Skeletal muscle satellite cell (primary cell): ENCODE results near the gene SWT1.

Source experiments
- H3K27me3 ChIP-seq: 2 replicates; pipeline ENCODE4 v1.7.0; 2013; ENCODE audit warnings: low read length; ENCODE audit not compliant: control insufficient read depth, insufficient read depth
- H3K36me3 ChIP-seq: 2 replicates; pipeline ENCODE4 v1.7.0; 2013; ENCODE audit warnings: mild to moderate bottlenecking, control low read depth, low read length; ENCODE audit not compliant: insufficient read depth
- H3K4me1 ChIP-seq: 2 replicates; pipeline ENCODE4 v1.7.0; 2013; ENCODE audit warnings: low read length; ENCODE audit not compliant: control insufficient read depth, insufficient read depth
- H3K4me2 ChIP-seq: 2 replicates; pipeline ENCODE4 v1.7.0; 2013; ENCODE audit warnings: mild to moderate bottlenecking, low read length
- H3K4me3 ChIP-seq: 2 replicates; pipeline ENCODE4 v1.7.0; 2013; ENCODE audit warnings: low read length
- H3K9ac ChIP-seq: 2 replicates; pipeline ENCODE4 v1.7.0; 2013; ENCODE audit warnings: mild to moderate bottlenecking, low read depth, low read length, moderate library complexity
- H3K9me3 ChIP-seq: replicated peaks from 2 replicates; pipeline ENCODE4 v1.7.0; 2013; ENCODE audit warnings: mild to moderate bottlenecking, control low read depth, low read length

The SWT1 gene

DNA sequence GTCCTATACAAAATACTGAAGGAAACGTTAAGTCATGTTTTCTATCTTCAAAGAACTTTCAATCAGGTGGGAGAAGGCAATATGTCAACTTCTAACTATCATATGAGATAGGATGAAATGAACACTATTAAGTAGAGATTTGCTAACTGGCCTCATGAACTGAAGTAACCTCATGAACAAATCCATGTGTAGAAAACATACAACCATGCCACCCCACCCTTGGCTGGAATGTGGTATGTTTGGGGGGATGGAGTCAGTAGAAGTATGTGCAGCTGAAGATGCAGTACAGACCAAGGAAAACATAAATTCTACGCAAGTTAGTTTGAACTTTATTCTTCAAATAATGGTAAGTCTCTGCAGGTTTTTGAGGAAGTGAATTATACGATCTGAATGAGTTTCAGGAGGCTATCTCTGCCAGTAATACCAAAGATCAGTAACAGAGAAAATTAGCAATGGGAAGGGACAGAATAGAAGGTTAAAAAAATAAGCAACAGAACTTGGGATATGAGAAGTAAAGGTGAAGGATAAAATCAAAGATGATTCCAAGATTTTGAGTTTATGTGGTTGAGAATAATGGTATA lies 4.7 kb upstream of the SWT1 start:
- Histone ChIP-seq H3K4me3 (no peak overlapping the region), H3K27me3 (no peaks in the 10 kb centered on the region), H3K9me3 (no peaks in the 10 kb centered on the region), H3K4me1 (peaks cover 8% of the 10 kb centered on the region), H3K36me3 (peaks cover 4% of the 10 kb centered on the region), H3K9ac (no peak overlapping the region), H3K4me2 (no peak overlapping the region)

DNA sequence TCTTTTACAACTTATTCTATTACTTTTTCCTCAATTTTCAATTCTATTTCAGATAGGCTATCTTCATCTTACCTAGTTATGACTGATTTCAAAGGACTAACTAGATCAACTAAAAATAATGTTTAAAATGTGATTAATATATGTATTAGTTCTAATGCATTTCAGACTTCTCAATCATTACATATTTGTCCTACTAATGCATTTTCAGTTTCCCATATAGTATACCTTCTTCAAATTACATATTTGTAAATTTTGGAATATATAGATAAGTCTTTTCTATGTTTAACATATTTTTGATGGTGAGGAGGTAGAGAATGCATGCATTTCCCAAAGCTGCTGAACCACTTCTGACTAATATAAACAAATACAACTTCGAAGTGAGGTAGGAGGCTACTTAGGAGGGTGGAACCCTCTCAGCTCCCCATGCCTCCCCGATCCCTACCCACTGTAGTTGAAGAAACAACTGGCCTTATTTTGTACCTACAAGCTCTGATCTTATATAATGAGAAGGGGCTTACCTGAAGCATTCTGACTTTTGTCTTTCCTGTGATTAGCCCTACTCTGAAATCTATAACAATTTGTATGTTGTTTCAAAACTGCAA lies 2.0 kb upstream of the SWT1 start:
- H3K4me3 ChIP-seq = peak overlapping the region; percentile 82
- peak overlapping the region; percentile 95 for H3K4me2 ChIP-seq

DNA sequence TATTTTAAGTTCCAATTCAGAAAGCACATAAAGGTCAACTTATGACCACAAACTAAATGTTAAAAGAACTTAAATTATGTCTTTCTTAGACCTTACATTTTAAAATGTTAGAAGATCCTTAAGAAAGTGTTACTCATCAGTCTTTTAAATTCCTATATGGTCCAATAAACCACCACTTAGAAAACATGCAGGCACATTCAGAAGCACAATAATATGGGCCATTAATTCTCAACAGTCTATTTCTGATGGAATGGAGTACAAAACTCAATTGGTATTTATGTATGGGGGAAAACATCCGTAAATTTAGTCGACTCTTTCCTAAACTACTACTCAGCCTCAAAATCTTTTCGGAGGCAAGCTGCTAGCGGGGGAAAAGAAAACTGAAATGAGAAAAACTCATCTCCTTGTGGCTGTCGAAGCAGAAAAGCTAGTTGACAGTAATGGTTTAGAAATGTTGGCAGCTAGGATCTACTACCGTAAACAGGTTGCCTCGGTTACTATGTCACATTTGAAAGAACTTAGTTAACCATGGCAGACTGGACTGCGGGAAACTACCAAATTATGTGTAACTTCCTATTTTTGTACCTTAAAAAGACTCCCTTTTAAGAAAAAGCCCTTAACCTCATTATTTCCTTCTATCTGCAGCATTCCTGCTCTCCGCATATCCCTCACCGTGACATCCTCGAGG lies 1.2 kb upstream of the SWT1 start:
- Histone ChIP-seq H3K4me1 (peaks cover 20% of the 10 kb centered on the region), H3K36me3 (no peaks in the 10 kb centered on the region), H3K4me3 (peak overlapping the region; percentile 82), H3K9ac (peak overlapping the region; percentile 90), H3K4me2 (peak overlapping the region; percentile 95), H3K9me3 (no peaks in the 10 kb centered on the region), H3K27me3 (no peaks in the 10 kb centered on the region)

More for the DNA sequence above, 2.0 kb upstream of the SWT1 start:
- Histone ChIP-seq H3K9me3 (no peaks in the 10 kb centered on the region), H3K36me3 (no peaks in the 10 kb centered on the region), H3K9ac (peak overlapping the region; percentile 90), H3K4me1 (peaks cover 18% of the 10 kb centered on the region), H3K27me3 (no peaks in the 10 kb centered on the region)

DNA sequence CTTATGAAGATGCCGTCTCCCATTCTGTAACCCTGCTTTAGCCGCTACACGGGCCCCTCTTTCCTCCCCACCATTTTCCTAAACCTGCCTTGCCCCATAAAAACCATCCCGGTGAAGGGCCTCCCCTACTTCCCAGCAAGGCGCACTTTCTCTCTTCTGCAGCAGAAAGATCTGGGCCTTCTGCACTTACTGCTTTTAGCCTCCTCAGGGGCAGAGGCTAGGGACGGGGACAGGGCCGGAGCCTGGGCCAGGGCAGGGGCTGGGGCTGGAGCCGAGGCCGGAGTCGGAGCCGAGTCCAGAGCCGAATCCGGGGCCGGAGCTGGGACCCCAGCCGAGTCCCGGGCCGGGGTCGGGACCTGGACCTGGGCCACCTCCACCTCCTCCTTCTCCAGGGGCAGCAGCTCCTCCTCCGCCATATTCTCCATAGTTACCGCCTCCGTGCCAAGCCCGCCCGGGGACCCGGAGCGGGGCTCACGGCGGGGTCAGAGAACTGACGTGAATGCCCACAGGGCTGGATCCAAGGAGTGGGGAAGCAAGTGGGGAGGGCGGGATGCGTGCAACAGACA lies 596 bp upstream of the SWT1 start:
- peak overlapping the region; percentile 95 for H3K4me2 ChIP-seq
- H3K9ac ChIP-seq = peak overlapping the region; percentile 90
- no peaks in the 10 kb centered on the region for H3K9me3 ChIP-seq
- no peaks in the 10 kb centered on the region for H3K27me3 ChIP-seq
- peaks cover 2% of the 10 kb centered on the region for H3K36me3 ChIP-seq
- peaks cover 20% of the 10 kb centered on the region for H3K4me1 ChIP-seq
- H3K4me3 ChIP-seq = peak overlapping the region; percentile 82

DNA sequence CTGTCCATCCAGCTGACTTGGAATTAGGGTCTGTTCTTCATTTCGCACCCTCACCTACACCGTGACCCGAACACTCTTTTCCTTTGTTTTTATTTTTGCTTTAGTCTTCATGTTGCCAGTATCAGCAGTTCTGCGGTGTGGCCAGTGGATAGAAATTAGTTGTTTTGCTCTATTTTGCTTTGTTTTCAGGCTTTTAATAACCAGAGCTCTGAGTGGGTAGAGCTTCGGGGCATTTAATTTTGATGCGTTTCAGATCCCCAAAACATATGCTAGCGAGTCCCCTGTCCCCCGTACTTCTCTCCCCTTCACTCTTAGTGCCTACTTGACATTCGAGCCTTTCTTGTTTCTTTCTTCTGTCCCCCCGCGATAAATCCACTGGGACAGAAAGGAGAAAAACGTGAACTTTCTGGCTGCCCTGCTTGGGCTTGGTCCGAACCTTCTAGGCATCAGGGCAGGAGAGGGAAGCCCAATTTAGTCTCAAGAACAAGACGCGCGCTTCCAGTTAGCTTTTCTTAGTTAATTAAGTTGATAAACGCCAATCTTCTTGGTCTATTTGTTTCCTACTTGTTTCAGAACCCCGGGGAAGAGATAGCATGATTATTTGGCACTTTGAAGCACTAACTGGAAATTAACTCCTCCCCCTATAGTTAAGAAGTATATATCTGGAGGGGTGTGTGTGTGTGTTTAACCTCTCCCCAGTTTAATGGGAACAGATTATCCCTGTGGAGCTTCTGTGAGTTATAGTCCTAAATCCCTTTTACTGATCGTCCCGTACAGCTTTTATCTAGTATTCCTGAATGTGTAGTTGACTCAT lies 839 bp downstream of the SWT1 start:
- Histone ChIP-seq H3K4me2 (peak overlapping the region; percentile 95), H3K9me3 (no peaks in the 10 kb centered on the region), H3K27me3 (no peaks in the 10 kb centered on the region), H3K4me1 (peaks cover 20% of the 10 kb centered on the region), H3K4me3 (peak overlapping the region; percentile 82), H3K9ac (peak overlapping the region; percentile 90), H3K36me3 (peaks cover 2% of the 10 kb centered on the region)

DNA sequence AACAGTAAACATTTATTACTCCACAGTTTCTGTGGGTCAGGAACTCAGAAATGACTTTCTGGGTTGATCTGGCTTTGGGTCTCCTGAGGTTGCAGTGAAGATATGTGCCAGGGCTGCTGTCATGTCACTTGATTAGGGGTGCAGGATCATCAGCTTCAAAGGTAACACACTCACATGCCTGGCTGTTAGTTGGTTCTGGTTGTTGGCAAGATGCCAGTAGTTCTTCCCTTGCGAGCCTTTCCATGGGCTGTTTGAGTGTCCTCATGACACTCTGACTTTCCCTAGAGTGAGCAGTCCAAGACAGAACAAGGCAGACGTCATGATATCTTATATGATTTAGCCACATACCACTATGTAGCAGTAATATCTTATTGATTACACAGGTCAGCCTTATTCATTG lies 1.8 kb downstream of the SWT1 start:
- H3K36me3 ChIP-seq = peaks cover 2% of the 10 kb centered on the region
- peaks cover 20% of the 10 kb centered on the region for H3K4me1 ChIP-seq
- H3K9me3 ChIP-seq = no peaks in the 10 kb centered on the region
- H3K9ac ChIP-seq = no peak overlapping the region
- H3K27me3 ChIP-seq = no peaks in the 10 kb centered on the region
- no peak overlapping the region for H3K4me3 ChIP-seq
- H3K4me2 ChIP-seq = peak overlapping the region; percentile 95

DNA sequence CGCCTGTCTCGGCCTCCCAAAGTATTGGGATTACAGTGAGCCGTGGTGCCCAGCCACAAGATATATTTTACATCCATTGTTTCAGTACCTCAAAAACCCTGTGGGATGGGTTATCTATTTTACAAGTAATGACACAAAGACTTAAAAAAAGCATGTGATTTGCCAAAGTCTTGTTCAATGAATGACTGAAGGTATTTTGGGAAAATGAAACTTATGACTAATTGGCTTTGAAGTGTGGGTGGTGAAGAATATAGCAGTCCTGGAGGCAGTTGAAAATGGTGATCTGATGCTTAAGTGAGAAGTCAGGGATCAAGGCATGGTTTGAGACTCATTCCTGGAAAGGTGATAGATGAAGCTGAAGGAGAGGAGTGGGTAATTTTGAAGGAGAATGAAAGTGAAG lies 3.0 kb downstream of the SWT1 start:
- H3K4me1 ChIP-seq = peaks cover 20% of the 10 kb centered on the region
- peaks cover 2% of the 10 kb centered on the region for H3K36me3 ChIP-seq
- H3K9me3 ChIP-seq = no peaks in the 10 kb centered on the region
- H3K4me3 ChIP-seq = no peak overlapping the region
- no peak overlapping the region for H3K9ac ChIP-seq
- H3K27me3 ChIP-seq = no peaks in the 10 kb centered on the region
- no peak overlapping the region for H3K4me2 ChIP-seq

DNA sequence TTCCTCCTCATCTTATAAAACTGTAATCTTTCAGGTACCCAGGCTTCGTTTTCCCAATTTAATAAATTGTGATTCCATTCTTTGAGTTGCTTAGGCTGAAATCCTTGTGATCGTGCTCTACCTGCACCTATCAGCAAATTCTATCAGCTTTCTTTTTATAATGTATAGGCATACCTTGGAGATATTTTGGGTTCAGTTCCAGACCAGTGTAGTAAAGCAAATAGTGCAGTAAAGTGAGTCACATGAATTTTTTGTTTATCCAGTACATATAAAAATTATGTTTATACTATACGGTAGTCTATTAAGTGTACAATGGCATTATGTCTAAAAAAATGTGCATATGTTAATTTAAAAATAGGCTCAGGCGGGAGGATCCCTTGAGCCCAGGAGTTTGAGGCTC lies 5.5 kb downstream of the SWT1 start:
- peaks cover 2% of the 10 kb centered on the region for H3K36me3 ChIP-seq
- peaks cover 12% of the 10 kb centered on the region for H3K4me1 ChIP-seq
- H3K27me3 ChIP-seq = no peaks in the 10 kb centered on the region
- no peak overlapping the region for H3K4me3 ChIP-seq
- H3K4me2 ChIP-seq = no peak overlapping the region
- no peaks in the 10 kb centered on the region for H3K9me3 ChIP-seq
- H3K9ac ChIP-seq = no peak overlapping the region

DNA sequence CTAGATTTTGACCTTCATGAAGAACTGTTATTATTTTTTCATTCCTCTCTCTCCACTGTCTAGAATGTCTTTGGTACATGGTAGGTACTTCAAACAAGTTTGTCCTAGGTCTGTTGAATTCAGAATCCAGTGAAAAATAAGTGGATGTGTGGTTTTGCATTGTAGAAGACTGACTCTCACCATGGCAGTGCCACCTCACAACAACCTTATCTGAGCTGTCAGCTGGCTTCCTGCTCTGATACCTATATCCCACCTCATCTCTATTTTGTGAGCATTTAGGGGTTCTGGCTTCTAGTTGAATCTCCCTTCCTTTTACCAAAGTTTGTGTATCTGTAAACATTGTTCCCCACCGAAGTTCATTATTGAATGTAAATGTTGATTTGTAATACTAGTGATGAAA lies 9.1 kb downstream of the SWT1 start:
- H3K9ac ChIP-seq = no peak overlapping the region
- H3K4me3 ChIP-seq = no peak overlapping the region
- no peak overlapping the region for H3K4me2 ChIP-seq
- no peaks in the 10 kb centered on the region for H3K9me3 ChIP-seq
- no peaks in the 10 kb centered on the region for H3K4me1 ChIP-seq
- H3K36me3 ChIP-seq = peaks cover 2% of the 10 kb centered on the region
- no peaks in the 10 kb centered on the region for H3K27me3 ChIP-seq

DNA sequence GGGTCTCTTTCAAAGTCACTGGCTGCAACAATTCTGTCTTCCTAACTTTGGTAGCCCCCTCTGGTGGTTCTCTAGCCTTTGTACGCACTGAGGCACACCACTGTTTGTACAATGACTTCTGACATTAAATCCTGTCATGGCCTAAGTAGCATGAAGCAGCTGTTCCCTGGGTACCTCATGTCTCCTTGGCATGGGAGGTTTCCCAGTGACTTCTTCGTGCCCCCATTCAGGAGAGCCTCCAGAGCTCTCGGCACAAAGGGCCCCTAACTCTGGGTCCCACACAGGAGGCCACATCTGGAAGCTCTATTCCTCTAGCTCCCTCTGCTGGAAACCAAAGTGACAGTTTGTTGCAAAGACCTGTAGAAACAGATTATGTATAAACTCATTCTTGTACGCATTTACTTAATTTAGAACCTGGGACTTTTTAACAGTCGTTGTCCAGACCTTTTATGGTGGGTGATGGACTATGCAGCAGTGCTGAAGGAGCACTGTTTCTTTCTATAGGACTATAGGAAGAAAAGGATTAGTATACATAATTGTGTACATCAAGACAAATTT lies 13.4 kb downstream of the SWT1 start:
- no peaks in the 10 kb centered on the region for H3K9me3 ChIP-seq
- H3K9ac ChIP-seq = no peak overlapping the region
- H3K36me3 ChIP-seq = no peaks in the 10 kb centered on the region
- no peaks in the 10 kb centered on the region for H3K27me3 ChIP-seq
- no peak overlapping the region for H3K4me2 ChIP-seq
- H3K4me3 ChIP-seq = no peak overlapping the region
- H3K4me1 ChIP-seq = no peaks in the 10 kb centered on the region

DNA sequence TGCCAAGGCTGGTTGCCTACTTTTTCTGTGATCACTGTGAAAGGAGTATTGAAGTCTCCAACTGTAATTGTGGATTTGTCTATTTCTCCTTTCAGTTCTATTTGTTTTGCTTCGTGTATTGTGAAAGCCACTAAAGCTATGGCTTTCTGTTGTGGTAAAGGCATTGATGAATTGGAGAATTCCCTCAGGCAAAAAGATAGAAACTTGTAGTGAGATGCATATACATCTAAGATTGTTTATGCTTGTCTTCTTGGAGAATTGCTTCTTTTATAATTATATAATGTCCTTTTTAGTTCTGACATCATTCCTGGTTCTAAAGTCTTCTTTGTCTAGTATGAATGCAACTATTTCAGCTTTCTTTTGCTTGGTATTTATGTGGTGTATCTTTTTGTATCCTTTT lies 36.8 kb downstream of the SWT1 start:
- H3K4me1 ChIP-seq = no peaks in the 10 kb centered on the region
- H3K4me3 ChIP-seq = no peak overlapping the region
- no peak overlapping the region for H3K4me2 ChIP-seq
- no peaks in the 10 kb centered on the region for H3K36me3 ChIP-seq
- no peaks in the 10 kb centered on the region for H3K27me3 ChIP-seq
- H3K9me3 ChIP-seq = no peaks in the 10 kb centered on the region
- no peak overlapping the region for H3K9ac ChIP-seq
